ENCODE measurements around the gene TENM4.

TENM4 gene

GRCh38 chr11:79062814-79063762 lies 377.7 kb downstream of the TENM4 start:
- no peak for DNase-seq (ENCODE audit: low read depth)
- H3K4me3 ChIP-seq (ENCODE audit: low read depth, low read length) = no peak overlapping the region

GRCh38 chr11:79060081-79060953 lies 380.5 kb downstream of the TENM4 start:
- H3K4me3 ChIP-seq (ENCODE audit: low read depth, low read length) = no peak overlapping the region
- DNase-seq (ENCODE audit: low read depth) = no peak

- H3K4me3 ChIP-seq (ENCODE audit: low read depth, low read length) = no peak overlapping the region
- no peak for DNase-seq (ENCODE audit: low read depth)
Observed at GRCh38 chr11:79059141-79059540, 381.7 kb downstream of the TENM4 start.

- DNase-seq (ENCODE audit: low read depth) = peak; percentile 22
- no peak overlapping the region for H3K4me3 ChIP-seq (ENCODE audit: low read depth, low read length)
Observed at GRCh38 chr11:79055856-79056631, 384.8 kb downstream of the TENM4 start.

- DNase-seq (ENCODE audit: low read depth) = peak; percentile 9
- H3K4me3 ChIP-seq (ENCODE audit: low read depth, low read length) = no peak overlapping the region
Observed at GRCh38 chr11:79054636-79055035, 386.2 kb downstream of the TENM4 start.

- no peak for DNase-seq (ENCODE audit: low read depth)
- no peak overlapping the region for H3K4me3 ChIP-seq (ENCODE audit: low read depth, low read length)
Observed at GRCh38 chr11:79052544-79052943, 388.3 kb downstream of the TENM4 start.

GRCh38 chr11:79050786-79051185 lies 390.0 kb downstream of the TENM4 start:
- peak; percentile 18 for DNase-seq (ENCODE audit: low read depth)
- H3K4me3 ChIP-seq (ENCODE audit: low read depth, low read length) = no peak overlapping the region

GRCh38 chr11:79049741-79050179 lies 391.1 kb downstream of the TENM4 start:
- H3K4me3 ChIP-seq (ENCODE audit: low read depth, low read length) = no peak overlapping the region

GRCh38 chr11:79047980-79048379 lies 392.9 kb downstream of the TENM4 start:
- no peak for DNase-seq (ENCODE audit: low read depth)
- no peak overlapping the region for H3K4me3 ChIP-seq (ENCODE audit: low read depth, low read length)

More at GRCh38 chr11:79049741-79050179, 391.1 kb downstream of the TENM4 start:
- no peak for DNase-seq (ENCODE audit: low read depth)

- DNase-seq (ENCODE audit: low read depth) = no peak
- H3K4me3 ChIP-seq (ENCODE audit: low read depth, low read length) = no peak overlapping the region
Observed at GRCh38 chr11:79047321-79047720, 393.5 kb downstream of the TENM4 start.

GRCh38 chr11:79046366-79046765 lies 394.5 kb downstream of the TENM4 start:
- DNase-seq (ENCODE audit: low read depth) = no peak
- no peak overlapping the region for H3K4me3 ChIP-seq (ENCODE audit: low read depth, low read length)

GRCh38 chr11:79045800-79046304 lies 395.0 kb downstream of the TENM4 start:
- H3K4me3 ChIP-seq (ENCODE audit: low read depth, low read length) = no peak overlapping the region
- DNase-seq (ENCODE audit: low read depth) = peak; percentile 39

- H3K4me3 ChIP-seq (ENCODE audit: low read depth, low read length) = no peak overlapping the region
- DNase-seq (ENCODE audit: low read depth) = no peak
Observed at GRCh38 chr11:79045018-79045799, 395.6 kb downstream of the TENM4 start.

- H3K4me3 ChIP-seq (ENCODE audit: low read depth, low read length) = no peak overlapping the region
- DNase-seq (ENCODE audit: low read depth) = no peak
Observed at GRCh38 chr11:79044201-79044600, 396.6 kb downstream of the TENM4 start.

- no peak for DNase-seq (ENCODE audit: low read depth)
- H3K4me3 ChIP-seq (ENCODE audit: low read depth, low read length) = no peak overlapping the region
Observed at GRCh38 chr11:79043726-79044125, 397.1 kb downstream of the TENM4 start.

GRCh38 chr11:79042824-79043223 lies 398.0 kb downstream of the TENM4 start:
- no peak for DNase-seq (ENCODE audit: low read depth)
- no peak overlapping the region for H3K4me3 ChIP-seq (ENCODE audit: low read depth, low read length)

GRCh38 chr11:79040348-79040747 lies 400.5 kb downstream of the TENM4 start:
- no peak for DNase-seq (ENCODE audit: low read depth)
- no peak overlapping the region for H3K4me3 ChIP-seq (ENCODE audit: low read depth, low read length)

- peak; percentile 19 for DNase-seq (ENCODE audit: low read depth)
- no peak overlapping the region for H3K4me3 ChIP-seq (ENCODE audit: low read depth, low read length)
Observed at GRCh38 chr11:79039122-79039521, 401.7 kb downstream of the TENM4 start.
